GM12874 (cell line): ENCODE results near the gene HOXC9.

ENCODE experiments used
- TF ChIP-seq, protein P1 (sequence below): IDR thresholded peaks from 2 replicates; pipeline ENCODE4 v1.5.1; 2011; ENCODE audit warnings: low read depth, mild to moderate bottlenecking, control low read depth, low read length, moderate library complexity; ENCODE audit not compliant: insufficient read depth

HOXC9 gene

DNA sequence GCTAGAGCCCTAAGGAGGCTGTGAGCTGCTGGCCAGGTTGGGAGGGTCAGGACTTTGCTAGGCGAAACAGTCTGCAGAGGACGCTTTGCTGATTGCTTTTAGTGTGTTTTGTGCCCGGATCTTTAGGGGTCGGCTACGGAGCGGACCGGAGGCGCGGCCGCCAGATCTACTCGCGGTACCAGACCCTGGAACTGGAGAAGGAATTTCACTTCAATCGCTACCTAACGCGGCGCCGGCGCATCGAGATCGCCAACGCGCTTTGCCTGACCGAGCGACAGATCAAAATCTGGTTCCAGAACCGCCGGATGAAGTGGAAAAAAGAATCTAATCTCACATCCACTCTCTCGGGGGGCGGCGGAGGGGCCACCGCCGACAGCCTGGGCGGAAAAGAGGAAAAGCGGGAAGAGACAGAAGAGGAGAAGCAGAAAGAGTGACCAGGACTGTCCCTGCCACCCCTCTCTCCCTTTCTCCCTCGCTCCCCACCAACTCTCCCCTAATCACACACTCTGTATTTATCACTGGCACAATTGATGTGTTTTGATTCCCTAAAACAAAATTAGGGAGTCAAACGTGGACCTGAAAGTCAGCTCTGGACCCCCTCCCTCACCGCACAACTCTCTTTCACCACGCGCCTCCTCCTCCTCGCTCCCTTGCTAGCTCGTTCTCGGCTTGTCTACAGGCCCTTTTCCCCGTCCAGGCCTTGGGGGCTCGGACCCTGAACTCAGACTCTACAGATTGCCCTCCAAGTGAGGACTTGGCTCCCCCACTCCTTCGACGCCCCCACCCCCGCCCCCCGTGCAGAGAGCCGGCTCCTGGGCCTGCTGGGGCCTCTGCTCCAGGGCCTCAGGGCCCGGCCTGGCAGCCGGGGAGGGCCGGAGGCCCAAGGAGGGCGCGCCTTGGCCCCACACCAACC lies 29.8 kb downstream of the HOXC9 start:
- TF ChIP-seq, protein P1, sequence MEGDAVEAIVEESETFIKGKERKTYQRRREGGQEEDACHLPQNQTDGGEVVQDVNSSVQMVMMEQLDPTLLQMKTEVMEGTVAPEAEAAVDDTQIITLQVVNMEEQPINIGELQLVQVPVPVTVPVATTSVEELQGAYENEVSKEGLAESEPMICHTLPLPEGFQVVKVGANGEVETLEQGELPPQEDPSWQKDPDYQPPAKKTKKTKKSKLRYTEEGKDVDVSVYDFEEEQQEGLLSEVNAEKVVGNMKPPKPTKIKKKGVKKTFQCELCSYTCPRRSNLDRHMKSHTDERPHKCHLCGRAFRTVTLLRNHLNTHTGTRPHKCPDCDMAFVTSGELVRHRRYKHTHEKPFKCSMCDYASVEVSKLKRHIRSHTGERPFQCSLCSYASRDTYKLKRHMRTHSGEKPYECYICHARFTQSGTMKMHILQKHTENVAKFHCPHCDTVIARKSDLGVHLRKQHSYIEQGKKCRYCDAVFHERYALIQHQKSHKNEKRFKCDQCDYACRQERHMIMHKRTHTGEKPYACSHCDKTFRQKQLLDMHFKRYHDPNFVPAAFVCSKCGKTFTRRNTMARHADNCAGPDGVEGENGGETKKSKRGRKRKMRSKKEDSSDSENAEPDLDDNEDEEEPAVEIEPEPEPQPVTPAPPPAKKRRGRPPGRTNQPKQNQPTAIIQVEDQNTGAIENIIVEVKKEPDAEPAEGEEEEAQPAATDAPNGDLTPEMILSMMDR, result no peak

DNA sequence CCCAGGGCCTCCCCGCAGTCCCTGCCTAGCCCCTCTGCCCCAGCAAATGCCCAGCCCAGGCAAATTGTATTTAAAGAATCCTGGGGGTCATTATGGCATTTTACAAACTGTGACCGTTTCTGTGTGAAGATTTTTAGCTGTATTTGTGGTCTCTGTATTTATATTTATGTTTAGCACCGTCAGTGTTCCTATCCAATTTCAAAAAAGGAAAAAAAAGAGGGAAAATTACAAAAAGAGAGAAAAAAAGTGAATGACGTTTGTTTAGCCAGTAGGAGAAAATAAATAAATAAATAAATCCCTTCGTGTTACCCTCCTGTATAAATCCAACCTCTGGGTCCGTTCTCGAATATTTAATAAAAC lies 30.5 kb downstream of the HOXC9 start:
- TF ChIP-seq, protein P1, result no peak

DNA sequence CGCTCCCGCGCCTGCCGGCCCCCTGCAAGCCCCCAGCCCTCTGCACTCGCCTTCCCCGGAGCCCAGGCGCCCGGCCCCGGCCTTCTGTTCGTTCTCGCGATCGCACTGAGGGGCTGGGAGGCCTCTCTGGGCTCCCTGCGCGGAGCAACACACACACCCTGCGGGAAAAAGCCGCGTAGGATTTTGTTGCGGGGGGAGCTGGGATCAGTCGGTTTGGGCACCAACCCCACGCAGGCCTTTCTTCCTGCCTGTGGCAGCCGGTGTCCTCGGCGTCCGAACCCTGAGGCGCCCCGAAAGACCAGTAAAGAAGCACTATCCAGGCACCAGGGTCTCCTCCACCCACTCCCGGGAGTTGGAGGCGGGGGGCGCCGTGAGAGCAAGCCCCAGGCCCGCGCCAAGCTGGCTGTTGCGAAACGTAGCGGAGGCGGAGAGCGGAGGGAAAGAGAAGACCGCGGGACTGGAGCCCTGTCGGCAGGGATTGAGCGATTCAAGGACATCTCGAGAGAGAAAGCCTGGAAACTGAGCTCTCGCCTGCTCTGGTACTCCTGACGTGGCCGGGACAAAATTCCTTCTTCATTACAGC lies 31.0 kb downstream of the HOXC9 start:
- TF ChIP-seq, protein P1, result no peak

DNA sequence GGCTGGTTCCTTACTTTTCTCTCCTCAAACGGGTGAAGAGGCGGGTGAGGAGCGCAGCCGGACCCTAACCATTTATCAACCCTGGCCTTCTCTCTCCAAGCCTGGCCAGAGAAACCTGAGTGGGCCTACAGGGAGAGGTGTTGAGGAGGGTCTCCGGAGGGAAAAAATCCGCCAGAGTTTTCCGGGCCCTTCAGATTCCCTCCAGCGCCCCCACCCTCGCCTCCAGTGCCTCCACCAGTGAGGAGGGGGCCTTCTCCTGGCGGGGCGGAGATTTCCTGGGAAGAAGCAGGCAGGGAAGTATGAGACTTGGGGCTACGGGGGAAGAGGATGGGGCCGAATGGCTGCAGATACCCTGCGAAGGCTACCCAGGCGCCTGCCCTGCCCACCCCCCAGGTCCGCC lies 31.5 kb downstream of the HOXC9 start:
- TF ChIP-seq, protein P1, result no peak

DNA sequence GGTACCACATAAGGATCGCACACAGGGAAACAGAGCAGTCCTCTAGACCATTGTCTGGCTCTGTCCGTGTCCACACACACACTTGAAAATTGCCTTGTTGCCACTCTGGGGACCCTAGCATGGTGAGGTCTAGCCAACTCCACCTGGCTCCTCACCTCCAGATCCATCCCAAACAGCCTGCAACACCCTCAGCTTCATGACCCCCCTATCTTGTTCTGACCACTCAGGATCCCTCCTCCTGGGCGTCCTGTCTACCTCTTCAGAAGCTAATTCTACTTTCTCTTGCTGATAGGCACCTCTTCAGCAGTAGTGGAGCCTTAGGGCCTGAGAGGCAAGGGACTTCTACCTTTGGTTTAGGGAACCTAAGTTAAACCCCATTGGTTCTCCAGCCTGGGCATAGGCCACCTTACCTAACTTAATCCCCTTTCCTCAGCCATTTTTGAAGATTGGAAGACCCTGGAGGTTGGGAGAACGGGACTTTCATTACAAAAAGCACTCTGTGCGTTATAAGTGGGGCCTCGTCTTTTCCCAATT lies 32.2 kb downstream of the HOXC9 start:
- TF ChIP-seq, protein P1, result no peak

DNA sequence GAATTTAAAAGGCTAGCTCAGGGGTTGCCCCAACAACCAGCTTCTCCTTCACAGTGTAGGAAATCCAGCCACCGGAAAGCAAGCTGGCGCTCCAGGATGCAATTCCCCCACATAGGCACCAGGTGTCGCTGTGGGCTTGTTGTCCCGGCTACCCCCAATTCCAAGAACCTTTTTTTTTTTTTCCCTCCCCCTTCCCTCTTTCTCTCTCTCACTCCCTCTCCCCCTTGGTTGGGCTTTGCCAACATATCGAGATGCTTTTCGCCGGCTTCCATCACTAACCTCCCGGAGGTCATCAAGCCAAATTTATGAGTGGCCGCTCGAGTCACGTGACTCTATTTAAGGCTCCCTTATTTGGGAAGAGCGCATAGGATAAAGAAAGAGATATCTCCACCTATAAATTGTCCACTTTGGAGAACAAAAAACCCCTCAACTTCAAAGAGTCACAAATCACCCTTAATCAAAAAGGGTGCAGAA lies 32.7 kb downstream of the HOXC9 start, which contains the start of gene HOXC5:
Gene HOXC5, plus strand, starts transcription at position 424 of the 474 bp plus-strand sequence. CDS start 73 bp downstream, outside the sequence.
- TF ChIP-seq, protein P1, result peak; percentile 87
